ENCODE measurements around the gene CLPTM1L.

The CLPTM1L gene

GRCh38 chr5:1274471-1274870 lies 70.4 kb downstream of the CLPTM1L start:
- DNase-seq (ENCODE audit: low spot score) = no peak

GRCh38 chr5:1273745-1274144 lies 71.2 kb downstream of the CLPTM1L start:
- DNase-seq (ENCODE audit: low spot score) = no peak

GRCh38 chr5:1272201-1272600 lies 72.7 kb downstream of the CLPTM1L start:
- no peak for DNase-seq (ENCODE audit: low spot score)

GRCh38 chr5:1270933-1271914 lies 73.7 kb downstream of the CLPTM1L start:
- DNase-seq (ENCODE audit: low spot score) = no peak

- DNase-seq (ENCODE audit: low spot score) = no peak
Measured at GRCh38 chr5:1270426-1270825, 74.5 kb downstream of the CLPTM1L start.

GRCh38 chr5:1268666-1269065 lies 76.2 kb downstream of the CLPTM1L start:
- no peak for DNase-seq (ENCODE audit: low spot score)

- DNase-seq (ENCODE audit: low spot score) = no peak
Measured at GRCh38 chr5:1268056-1268455, 76.8 kb downstream of the CLPTM1L start.
